HEK293 (cell line): ENCODE results near the gene NEIL1.

Experiments
- CTCF ChIA-PET: fragments of 350-600 bp; formaldehyde crosslinking; extraction: SDS; loops from one replicate; lab custom pipeline; 2021; ENCODE audit warnings: antibody characterized with exemption; lab: Yijun Ruan, JAX
- POLR2A ChIA-PET: fragments of 300-600 bp; formaldehyde crosslinking; extraction: SDS; loops from one replicate; lab custom pipeline; 2020; ENCODE audit warnings: antibody characterized with exemption, inconsistent platforms; lab: Yijun Ruan, JAX
- H3K27ac ChIP-seq: fragments of 200-500 bp; sonication (Bioruptor generic); 2 replicates; pipeline ENCODE4 v1.5.1; 2014; ENCODE audit warnings: low read depth, low read length, control low read depth, inconsistent platforms; ENCODE audit errors: extremely low read depth
- H3K36me3 ChIP-seq, 2 experiments: fragments of 200-500 bp in 1 of 2; sonication (Bioruptor generic) in 1 of 2; 1 replicate in 1 of 2; 2 replicates in 1 of 2; pipeline ENCODE4 v1.5.1; 2014 to 2017; ENCODE audit warnings: inconsistent platforms in 2 of 2, low read length in 2 of 2; ENCODE audit not compliant: control insufficient read depth in 2 of 2, insufficient read depth in 1 of 2
- H3K4me1 ChIP-seq: fragments of 200-500 bp; sonication (Bioruptor generic); 2 replicates; pipeline ENCODE4 v1.5.1; 2014; ENCODE audit warnings: mild to moderate bottlenecking, low read length, inconsistent platforms; ENCODE audit not compliant: control insufficient read depth, insufficient read depth
- H3K4me3 ChIP-seq: 2 replicates; pipeline ENCODE4 v1.5.1; 2011; ENCODE audit warnings: low read depth, mild to moderate bottlenecking, control low read depth, low read length, moderate library complexity
- H3K9me3 ChIP-seq: fragments of 200-500 bp; sonication (Bioruptor generic); 2 replicates; pipeline ENCODE4 v1.5.1; 2014; ENCODE audit warnings: low read depth, low read length, inconsistent platforms; ENCODE audit not compliant: control insufficient read depth, insufficient read depth
- FEZF1 ChIP-seq: fragments of 450-650 bp; formaldehyde crosslinking; IDR thresholded peaks from 2 replicates; pipeline ENCODE4 v1.5.1; 2016; ENCODE audit warnings: missing biosample characterization, missing genetic modification characterization
- GLIS1 ChIP-seq: fragments of 450-650 bp; formaldehyde crosslinking; IDR thresholded peaks from 2 replicates; pipeline ENCODE4 v1.5.1; 2016; ENCODE audit warnings: missing biosample characterization, missing genetic modification characterization
- RBAK ChIP-seq: fragments of 450-650 bp; formaldehyde crosslinking; IDR thresholded peaks from 2 replicates; pipeline ENCODE4 v1.5.1; 2016; ENCODE audit warnings: missing biosample characterization, missing genetic modification characterization
- SCRT2 ChIP-seq: fragments of 450-650 bp; formaldehyde crosslinking; IDR thresholded peaks from 2 replicates; pipeline ENCODE4 v1.5.1; 2016; ENCODE audit warnings: missing biosample characterization, missing genetic modification characterization
- SETDB1 ChIP-seq: IDR thresholded peaks from one replicate; pipeline ENCODE4 v1.6.1; 2017; ENCODE audit warnings: mild to moderate bottlenecking, low read length, moderate library complexity, mixed read lengths; ENCODE audit not compliant: insufficient read length
- SP2 ChIP-seq: fragments of 450-650 bp; formaldehyde crosslinking; IDR thresholded peaks from 2 replicates; pipeline ENCODE4 v1.5.1; 2016; ENCODE audit warnings: missing biosample characterization, missing genetic modification characterization
- ZEB2 ChIP-seq: fragments of 450-650 bp; formaldehyde crosslinking; IDR thresholded peaks from 2 replicates; pipeline ENCODE4 v1.5.1; 2016; ENCODE audit warnings: missing biosample characterization, missing genetic modification characterization
- ZFP3 ChIP-seq: fragments of 450-650 bp; formaldehyde crosslinking; IDR thresholded peaks from 2 replicates; pipeline ENCODE4 v1.5.1; 2016; ENCODE audit warnings: low read depth, missing biosample characterization, missing genetic modification characterization
- ZNF133 ChIP-seq: fragments of 450-650 bp; formaldehyde crosslinking; IDR thresholded peaks from 2 replicates; pipeline ENCODE4 v1.5.1; 2016; ENCODE audit warnings: missing biosample characterization, missing genetic modification characterization
- ZNF140 ChIP-seq: fragments of 450-650 bp; formaldehyde crosslinking; IDR thresholded peaks from 2 replicates; pipeline ENCODE4 v1.5.1; 2016; ENCODE audit warnings: missing biosample characterization, missing genetic modification characterization
- ZNF19 ChIP-seq: fragments of 450-650 bp; formaldehyde crosslinking; IDR thresholded peaks from 2 replicates; pipeline ENCODE4; 2016; ENCODE audit warnings: missing biosample characterization, missing genetic modification characterization, low read depth
- ZNF214 ChIP-seq: fragments of 450-650 bp; formaldehyde crosslinking; IDR thresholded peaks from 2 replicates; pipeline ENCODE4 v1.5.1; 2017; ENCODE audit warnings: missing biosample characterization, mild to moderate bottlenecking, missing genetic modification characterization, borderline replicate concordance
- ZNF223 ChIP-seq: fragments of 450-650 bp; formaldehyde crosslinking; IDR thresholded peaks from 2 replicates; pipeline ENCODE4 v1.5.1; 2016; ENCODE audit warnings: missing biosample characterization, missing genetic modification characterization
- ZNF280D ChIP-seq: fragments of 450-650 bp; formaldehyde crosslinking; IDR thresholded peaks from 2 replicates; pipeline ENCODE4 v1.5.1; 2016; ENCODE audit warnings: missing biosample characterization, missing genetic modification characterization
- ZNF394 ChIP-seq: fragments of 450-650 bp; formaldehyde crosslinking; IDR thresholded peaks from 2 replicates; pipeline ENCODE4 v1.5.1; 2016; ENCODE audit warnings: missing biosample characterization, missing genetic modification characterization, mild to moderate bottlenecking, moderate library complexity, borderline replicate concordance
- ZNF423 ChIP-seq: fragments of 450-650 bp; formaldehyde crosslinking; IDR thresholded peaks from 2 replicates; pipeline ENCODE4 v1.5.1; 2016; ENCODE audit warnings: missing biosample characterization, missing genetic modification characterization
- ZNF521 ChIP-seq: fragments of 450-650 bp; formaldehyde crosslinking; IDR thresholded peaks from 2 replicates; pipeline ENCODE4 v1.5.1; 2017; ENCODE audit warnings: missing biosample characterization, mild to moderate bottlenecking, missing genetic modification characterization
- ZNF560 ChIP-seq: fragments of 450-650 bp; formaldehyde crosslinking; IDR thresholded peaks from 2 replicates; pipeline ENCODE4 v1.5.1; 2017; ENCODE audit warnings: missing biosample characterization, missing genetic modification characterization, borderline replicate concordance
- ZNF585B ChIP-seq: fragments of 450-650 bp; formaldehyde crosslinking; IDR thresholded peaks from 2 replicates; pipeline ENCODE4 v1.5.1; 2016; ENCODE audit warnings: missing biosample characterization, missing genetic modification characterization
- ZNF600 ChIP-seq: fragments of 450-650 bp; formaldehyde crosslinking; IDR thresholded peaks from 2 replicates; pipeline ENCODE4 v1.5.1; 2016; ENCODE audit warnings: missing biosample characterization, missing genetic modification characterization
- ZNF621 ChIP-seq: fragments of 450-650 bp; formaldehyde crosslinking; IDR thresholded peaks from 2 replicates; pipeline ENCODE4 v1.5.1; 2017; ENCODE audit warnings: missing biosample characterization, missing genetic modification characterization
- ZSCAN23 ChIP-seq: fragments of 450-650 bp; formaldehyde crosslinking; IDR thresholded peaks from 2 replicates; pipeline ENCODE4 v1.5.1; 2016; ENCODE audit warnings: missing biosample characterization, missing genetic modification characterization
- ZSCAN30 ChIP-seq: fragments of 450-650 bp; IDR thresholded peaks from 2 replicates; pipeline ENCODE4 v1.5.1; 2018; ENCODE audit warnings: missing biosample characterization, mild to moderate bottlenecking, missing genetic modification characterization, moderate library complexity
- TF ChIP-seq, protein P1 (sequence below): fragments of 450-650 bp; formaldehyde crosslinking; IDR thresholded peaks from 2 replicates; pipeline ENCODE4 v1.5.1; 2016; ENCODE audit warnings: missing biosample characterization, missing genetic modification characterization
- TF ChIP-seq, protein P2 (sequence below): fragments of 450-650 bp; formaldehyde crosslinking; IDR thresholded peaks from 2 replicates; pipeline ENCODE4 v1.5.1; 2016; ENCODE audit warnings: missing biosample characterization, missing genetic modification characterization

NEIL1 gene

GRCh38 chr15:75355369-75355768, 8.5 kb downstream of the NEIL1 start (continued):
- TF ChIP-seq SP2 (tag by site-specific recombination) (no peak), ZSCAN23 (tag by site-specific recombination) (no peak), ZNF214 (tag by site-specific recombination) (no peak), ZSCAN30 (no peak), ZNF19 (tag by site-specific recombination) (no peak), RBAK (tag by site-specific recombination) (no peak), ZNF223 (no peak), SETDB1 (no peak), ZNF600 (tag by site-specific recombination) (no peak), ZNF560 (tag by site-specific recombination) (no peak), ZNF280D (tag by site-specific recombination) (no peak)

- CTCF ChIA-PET, result interaction anchor here (0.7 to 5.8 kb wide), 2 partner anchors 11 to 84 kb away, joined by 4 to 40 read pairs; partner anchors contain the start of gene MAN2C1
- Histone ChIP-seq H3K4me3 (no peak overlapping the region), H3K9me3 (no peaks in the 10 kb centered on the region), H3K36me3 (peaks cover 14 to 66% of the 10 kb centered on the region in 2 experiments), H3K4me1 (no peaks in the 10 kb centered on the region)
- POLR2A ChIA-PET, result interaction anchor here (1.4 to 2.0 kb wide), 2 partner anchors 12 to 97 kb away, joined by 3 to 17 read pairs; partner anchors contain the start of gene MAN2C1
- no peak for TF ChIP-seq FEZF1 (tag by site-specific recombination)
- TF ChIP-seq ZNF585B (tag by site-specific recombination), result no peak
- TF ChIP-seq, protein P1, sequence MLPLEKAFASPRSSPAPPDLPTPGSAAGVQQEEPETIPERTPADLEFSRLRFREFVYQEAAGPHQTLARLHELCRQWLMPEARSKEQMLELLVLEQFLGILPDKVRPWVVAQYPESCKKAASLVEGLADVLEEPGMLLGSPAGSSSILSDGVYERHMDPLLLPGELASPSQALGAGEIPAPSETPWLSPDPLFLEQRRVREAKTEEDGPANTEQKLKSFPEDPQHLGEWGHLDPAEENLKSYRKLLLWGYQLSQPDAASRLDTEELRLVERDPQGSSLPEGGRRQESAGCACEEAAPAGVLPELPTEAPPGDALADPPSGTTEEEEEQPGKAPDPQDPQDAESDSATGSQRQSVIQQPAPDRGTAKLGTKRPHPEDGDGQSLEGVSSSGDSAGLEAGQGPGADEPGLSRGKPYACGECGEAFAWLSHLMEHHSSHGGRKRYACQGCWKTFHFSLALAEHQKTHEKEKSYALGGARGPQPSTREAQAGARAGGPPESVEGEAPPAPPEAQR (tag by site-specific recombination), result no peak
- no peak for TF ChIP-seq ZNF621 (tag by site-specific recombination)
- peak; percentile 16; the same call in 1 of the 2 replicates for TF ChIP-seq SP2 (tag by site-specific recombination)
- TF ChIP-seq, protein P2, sequence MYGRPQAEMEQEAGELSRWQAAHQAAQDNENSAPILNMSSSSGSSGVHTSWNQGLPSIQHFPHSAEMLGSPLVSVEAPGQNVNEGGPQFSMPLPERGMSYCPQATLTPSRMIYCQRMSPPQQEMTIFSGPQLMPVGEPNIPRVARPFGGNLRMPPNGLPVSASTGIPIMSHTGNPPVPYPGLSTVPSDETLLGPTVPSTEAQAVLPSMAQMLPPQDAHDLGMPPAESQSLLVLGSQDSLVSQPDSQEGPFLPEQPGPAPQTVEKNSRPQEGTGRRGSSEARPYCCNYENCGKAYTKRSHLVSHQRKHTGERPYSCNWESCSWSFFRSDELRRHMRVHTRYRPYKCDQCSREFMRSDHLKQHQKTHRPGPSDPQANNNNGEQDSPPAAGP, result no peak
- no peak for TF ChIP-seq ZNF140 (tag by site-specific recombination)
- no peak for TF ChIP-seq ZNF394 (tag by site-specific recombination)
- TF ChIP-seq ZNF423 (tag by site-specific recombination), result no peak
- TF ChIP-seq ZNF133 (tag by site-specific recombination), result no peak
- no peak for TF ChIP-seq ZEB2 (tag by site-specific recombination)
- TF ChIP-seq ZNF521 (tag by site-specific recombination), result no peak
- no peak for TF ChIP-seq ZFP3 (tag by site-specific recombination)
- TF ChIP-seq GLIS1, result no peak
- TF ChIP-seq SCRT2 (tag by site-specific recombination), result peak; percentile 86
- TF ChIP-seq, all 188 proteins: peak for 2
- H3K27ac ChIP-seq, result no peak overlapping the region
Measured at GRCh38 chr15:75356006-75356405, 9.2 kb downstream of the NEIL1 start.
